Common myeloid progenitor, CD34-positive (primary cell): ENCODE data around the gene CYP1A1.

Experiments used
- CTCF ChIA-PET: fragments of 350-600 bp; sonication (Branson Sonifier 250); formaldehyde crosslinking; loops from one replicate; lab custom pipeline; 2021; ENCODE audit warnings: antibody characterized with exemption; lab: Charles Lee
- POLR2A ChIA-PET: fragments of 350-600 bp; sonication (Branson Sonifier 250); formaldehyde crosslinking; loops from one replicate; lab custom pipeline; 2021; ENCODE audit warnings: antibody characterized with exemption; lab: Charles Lee
- DNase-seq, 3 donors: peaks; one replicate each; pipeline versions ENCODE4 v3.0.0 to v3.0.0-alpha.2; 2013
- H3K27ac ChIP-seq, 2 experiments: 1 replicate in 1 of 2; 2 replicates in 1 of 2; pipeline ENCODE4 v1.7.0; 2013; ENCODE audit warnings: inconsistent platforms in 2 of 2, low read length in 2 of 2, mild to moderate bottlenecking in 2 of 2, low read depth in 1 of 2, moderate library complexity in 1 of 2; ENCODE audit not compliant: severe bottlenecking in 2 of 2, insufficient read depth in 1 of 2, poor library complexity in 1 of 2
- H3K27me3 ChIP-seq, 5 experiments: replicated peaks in 2 of 5; 1 replicate in 3 of 5; 2 replicates in 2 of 5; pipeline versions ENCODE4 v1.6.1 to v1.7.0; 2013; ENCODE audit warnings: low read length in 4 of 5, mild to moderate bottlenecking in 2 of 5, moderate library complexity in 2 of 5, inconsistent platforms in 1 of 5; ENCODE audit not compliant: insufficient read depth in 5 of 5, control insufficient read depth in 4 of 5
- H3K36me3 ChIP-seq, 4 experiments: 1 replicate in 2 of 4; 2 replicates in 2 of 4; pipeline versions ENCODE4 v1.6.1 to v1.7.0; 2013; ENCODE audit warnings: low read length in 3 of 4, control low read depth in 1 of 4, mild to moderate bottlenecking in 1 of 4; ENCODE audit not compliant: control insufficient read depth in 4 of 4, insufficient read depth in 4 of 4
- H3K4me1 ChIP-seq, 4 experiments: 1 replicate in 3 of 4; 2 replicates in 1 of 4; pipeline versions ENCODE4 v1.6.1 to v1.7.1; 2013; ENCODE audit warnings: low read length in 3 of 4, mild to moderate bottlenecking in 3 of 4, control low read depth in 1 of 4, inconsistent platforms in 1 of 4, moderate library complexity in 1 of 4; ENCODE audit not compliant: control insufficient read depth in 4 of 4, insufficient read depth in 4 of 4; ENCODE audit errors: control extremely low read depth in 1 of 4
- H3K4me3 ChIP-seq, 7 experiments: 1 replicate in 4 of 7; 2 replicates in 3 of 7; pipeline versions ENCODE4 v1.5.1 to v1.7.0; 2013; ENCODE audit warnings: mild to moderate bottlenecking in 7 of 7, low read length in 6 of 7, moderate library complexity in 6 of 7, inconsistent platforms in 2 of 7, low read depth in 2 of 7, control low read depth in 1 of 7; ENCODE audit not compliant: insufficient read depth in 4 of 7, control insufficient read depth in 1 of 7; ENCODE audit errors: extremely low read depth in 1 of 7
- H3K9me3 ChIP-seq, 5 experiments: 1 replicate in 4 of 5; 2 replicates in 1 of 5; pipeline versions ENCODE4 v1.6.1 to v1.7.1; 2013; ENCODE audit warnings: low read length in 4 of 5, mild to moderate bottlenecking in 2 of 5, inconsistent platforms in 1 of 5, low read depth in 1 of 5, moderate library complexity in 1 of 5; ENCODE audit not compliant: control insufficient read depth in 4 of 5, insufficient read depth in 2 of 5; ENCODE audit errors: control extremely low read depth in 1 of 5
- WGBS: methylation state at CpG from one replicate; pipeline ENCODE4 v1.1.5; 2013; ENCODE audit not compliant: insufficient coverage; 5-methylcytosine and 5-hydroxymethylcytosine counted together

Gene CYP1A1

DNA sequence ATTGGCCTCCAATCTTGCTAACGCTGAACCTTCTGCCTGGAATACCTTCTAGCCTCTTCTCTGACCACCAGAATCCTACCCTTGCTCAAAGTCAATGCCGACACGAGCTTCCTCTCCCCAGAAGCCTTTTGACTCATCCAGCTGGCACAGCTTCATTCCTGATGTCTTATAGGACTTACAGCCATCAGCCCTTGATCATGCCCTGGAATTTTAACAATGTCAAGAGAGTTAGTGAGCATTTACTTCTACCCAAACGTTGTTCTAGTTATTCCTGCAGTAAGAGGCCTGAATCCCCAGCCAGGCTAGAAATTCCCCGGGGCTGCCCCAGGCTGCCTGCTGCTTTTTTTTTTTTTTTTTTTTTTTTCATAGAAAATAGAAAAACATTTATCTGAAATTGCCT lies 27.2 kb upstream of the CYP1A1 start:
- Histone ChIP-seq H3K9me3 (no peaks in the 10 kb centered on the region), H3K27ac (no peak overlapping the region), H3K4me1 (no peaks in the 10 kb centered on the region), H3K27me3 (no peaks in the 10 kb centered on the region), H3K4me3 (no peak overlapping the region), H3K36me3 (no peaks in the 10 kb centered on the region)
- ChIA-PET POLR2A (interaction anchor here (0.6 kb wide), 1 partner anchor 14 kb away, joined by 9 read pairs; no protein-coding TSS in a partner anchor), CTCF (interaction anchor here (1.5 kb wide), 1 partner anchor 121 kb away, joined by 3 read pairs; no protein-coding TSS in a partner anchor)
- DNase-seq, result no peak
- WGBS, result 100% methylated on average over 3 of the region's 5 CpGs

DNA sequence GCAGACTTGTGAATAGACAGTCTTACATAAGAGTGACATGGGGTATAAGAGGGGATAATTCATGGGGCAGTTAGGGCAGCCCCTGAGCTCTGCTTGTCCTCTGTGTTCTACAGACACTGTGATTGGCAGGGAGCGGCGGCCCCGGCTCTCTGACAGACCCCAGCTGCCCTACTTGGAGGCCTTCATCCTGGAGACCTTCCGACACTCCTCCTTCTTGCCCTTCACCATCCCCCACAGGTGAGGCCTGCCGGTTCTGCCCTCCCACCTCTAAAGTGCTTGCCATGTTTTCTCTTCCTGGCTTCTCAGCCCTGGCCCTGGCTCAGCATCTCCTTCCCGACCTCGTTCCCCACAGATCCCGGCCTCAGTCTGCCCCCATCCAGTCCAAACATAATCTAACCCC lies 26.7 kb upstream of the CYP1A1 start:
- WGBS, result 95% methylated on average over 7 of the region's 8 CpGs
- Histone ChIP-seq H3K9me3 (no peaks in the 10 kb centered on the region), H3K36me3 (no peaks in the 10 kb centered on the region), H3K4me1 (no peaks in the 10 kb centered on the region), H3K27ac (no peak overlapping the region), H3K27me3 (no peaks in the 10 kb centered on the region), H3K4me3 (no peak overlapping the region)
- POLR2A ChIA-PET, result no interaction called here
- DNase-seq, result no peak
- CTCF ChIA-PET, result interaction anchor here (1.1 to 1.5 kb wide), 2 partner anchors 17 to 120 kb away, joined by 3 to 4 read pairs; no protein-coding TSS in a partner anchor

- Histone ChIP-seq H3K4me3 (no peak overlapping the region), H3K4me1 (no peaks in the 10 kb centered on the region), H3K36me3 (no peaks in the 10 kb centered on the region), H3K9me3 (no peaks in the 10 kb centered on the region), H3K27me3 (no peaks in the 10 kb centered on the region), H3K27ac (no peak overlapping the region)
- POLR2A ChIA-PET, result interaction anchor here (0.8 kb wide), 1 partner anchor 68 kb away, joined by 3 read pairs; no protein-coding TSS in a partner anchor
- WGBS, result 83% methylated on average over 1 of the region's 2 CpGs
- no peak for DNase-seq
- CTCF ChIA-PET, result no interaction called here
Measured at GRCh38 chr15:74750751-74751150, 25.4 kb upstream of the CYP1A1 start.

DNA sequence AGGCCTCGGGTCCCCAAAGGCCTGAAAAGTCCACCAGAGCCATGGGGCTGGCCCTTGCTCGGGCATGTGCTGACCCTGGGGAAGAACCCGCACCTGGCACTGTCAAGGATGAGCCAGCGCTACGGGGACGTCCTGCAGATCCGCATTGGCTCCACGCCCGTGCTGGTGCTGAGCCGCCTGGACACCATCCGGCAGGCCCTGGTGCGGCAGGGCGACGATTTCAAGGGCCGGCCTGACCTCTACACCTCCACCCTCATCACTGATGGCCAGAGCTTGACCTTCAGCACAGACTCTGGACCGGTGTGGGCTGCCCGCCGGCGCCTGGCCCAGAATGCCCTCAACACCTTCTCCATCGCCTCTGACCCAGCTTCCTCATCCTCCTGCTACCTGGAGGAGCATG lies 24.5 kb upstream of the CYP1A1 start:
- Histone ChIP-seq H3K27me3 (no peaks in the 10 kb centered on the region), H3K4me1 (no peaks in the 10 kb centered on the region), H3K27ac (no peak overlapping the region), H3K4me3 (no peak overlapping the region), H3K9me3 (no peaks in the 10 kb centered on the region), H3K36me3 (no peaks in the 10 kb centered on the region)
- 98% methylated on average over 19 of the region's 20 CpGs for WGBS
- ChIA-PET CTCF (interaction anchor here (0.6 kb wide), 1 partner anchor 45 kb away, joined by 3 read pairs; no protein-coding TSS in a partner anchor), POLR2A (no interaction called here)
- DNase-seq, result no peak

DNA sequence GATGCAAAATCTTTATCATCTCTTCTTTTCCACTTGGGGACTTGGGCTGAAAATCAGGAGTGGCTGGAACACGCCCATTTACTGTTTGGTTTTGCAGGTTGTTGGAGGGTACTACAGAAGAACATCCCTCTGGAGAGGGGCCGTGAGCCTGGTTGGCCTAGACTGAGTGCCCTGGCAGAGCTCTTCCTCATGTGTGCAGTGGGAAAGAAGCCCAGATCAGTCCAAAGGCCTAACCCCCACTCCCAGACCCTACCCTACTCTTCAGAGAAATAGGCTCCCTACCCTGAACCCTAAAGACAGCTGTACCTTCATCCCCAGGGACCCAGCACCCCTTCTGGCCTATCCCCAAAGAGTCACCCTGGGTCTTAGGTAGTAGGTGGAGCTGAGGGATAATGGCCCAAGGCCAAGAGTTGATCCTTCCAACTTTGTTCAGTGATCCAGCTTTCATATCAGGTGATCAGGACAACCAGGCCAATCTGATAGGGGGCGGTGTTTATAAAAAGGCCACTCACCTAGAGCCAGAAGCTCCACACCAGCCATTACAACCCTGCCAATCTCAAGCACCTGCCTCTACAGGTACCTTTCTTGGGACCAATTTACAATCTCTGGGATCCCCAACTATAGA lies 23.1 kb upstream of the CYP1A1 start, which contains the start of gene CYP1A2:
TSS of gene CYP1A2 (plus strand) at position 524 of the 625 bp plus-strand sequence. CDS start 894 bp downstream, outside the sequence.
- no peaks in the 10 kb centered on the region for H3K36me3 ChIP-seq
- 80% methylated on average over 1 of the region's 3 CpGs for WGBS
- H3K27me3 ChIP-seq, result no peaks in the 10 kb centered on the region
- CTCF ChIA-PET, result interaction anchor here (0.7 to 1.1 kb wide), 3 partner anchors 10 to 45 kb away, joined by 3 to 4 read pairs (median 3); no protein-coding TSS in a partner anchor
- DNase-seq, result no peak
- POLR2A ChIA-PET, result no interaction called here
- H3K4me1 ChIP-seq, result no peaks in the 10 kb centered on the region
- H3K9me3 ChIP-seq, result no peaks in the 10 kb centered on the region
- no peak within 1 kb of the TSS for H3K4me3 ChIP-seq
- H3K27ac ChIP-seq, result no peak within 1 kb of the TSS

DNA sequence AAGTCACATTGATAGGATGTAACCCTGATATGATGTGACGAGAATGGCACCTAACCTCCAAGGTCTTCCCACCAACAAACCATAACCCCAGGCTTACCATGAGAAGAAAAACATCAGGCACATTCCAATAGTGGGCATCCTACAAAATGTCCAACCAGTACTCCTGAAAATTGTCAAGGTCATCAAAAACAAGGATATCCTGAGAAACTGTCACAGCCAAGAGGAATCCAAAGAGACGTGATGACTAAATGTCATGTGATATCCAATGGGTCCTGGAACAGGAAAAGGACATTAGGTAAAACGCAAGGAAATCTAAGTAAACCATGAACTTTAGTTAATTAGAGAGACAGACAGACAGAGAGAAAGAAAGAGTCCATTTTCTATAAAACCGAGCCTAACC lies 21.1 kb upstream of the CYP1A1 start:
- Histone ChIP-seq H3K9me3 (peaks cover 0 to 4% (median 4%) of the 10 kb centered on the region in 5 experiments), H3K4me3 (no peak overlapping the region), H3K27ac (no peak overlapping the region), H3K27me3 (peaks cover 0 to 6% (median 0%) of the 10 kb centered on the region in 5 experiments), H3K4me1 (no peaks in the 10 kb centered on the region), H3K36me3 (no peaks in the 10 kb centered on the region)
- ChIA-PET POLR2A (no interaction called here), CTCF (interaction anchor here (0.7 to 1.3 kb wide), 2 partner anchors 23 to 114 kb away, joined by 3 read pairs; no protein-coding TSS in a partner anchor)
- no peak for DNase-seq
- WGBS, result 93% methylated on average over 2 of the region's 4 CpGs

- no peaks in the 10 kb centered on the region for H3K4me1 ChIP-seq
- DNase-seq, result no peak
- ChIA-PET CTCF (interaction anchor here (1.1 kb wide), 1 partner anchor 29 kb away, joined by 3 read pairs; no protein-coding TSS in a partner anchor), POLR2A (no interaction called here)
- peaks cover 0 to 5% (median 4%) of the 10 kb centered on the region in 5 experiments for H3K9me3 ChIP-seq
- H3K27me3 ChIP-seq, result peaks cover 0 to 6% (median 0%) of the 10 kb centered on the region in 5 experiments
- no peak overlapping the region for H3K4me3 ChIP-seq
- H3K27ac ChIP-seq, result no peak overlapping the region
- H3K36me3 ChIP-seq, result no peaks in the 10 kb centered on the region
- WGBS, result 97% methylated on average over 5 of the region's 5 CpGs
Measured at GRCh38 chr15:74742422-74742821, 17.1 kb upstream of the CYP1A1 start.
